Mesendoderm (in vitro differentiated cells): Measurements from ENCODE around the gene PRRC1.

Source experiments
- DNase-seq: peaks from one replicate; pipeline ENCODE4 v3.0.0; 2013
- H2AK5ac ChIP-seq: 2 replicates; pipeline ENCODE4 v1.6.1; 2013; ENCODE audit warnings: low read length, inconsistent platforms
- H2BK120ac ChIP-seq: 2 replicates; pipeline ENCODE4 v1.6.1; 2013; ENCODE audit warnings: low read depth, mild to moderate bottlenecking, low read length, moderate library complexity, mixed read lengths
- H2BK15ac ChIP-seq: replicated peaks from 2 replicates; pipeline ENCODE4 v1.6.1; 2013; ENCODE audit warnings: low read depth, mild to moderate bottlenecking, moderate library complexity
- H2BK5ac ChIP-seq: 2 replicates; pipeline ENCODE4 v1.6.1; 2013; ENCODE audit warnings: low read length, inconsistent platforms
- H3K18ac ChIP-seq: 2 replicates; pipeline ENCODE4 v1.6.1; 2013; ENCODE audit warnings: mild to moderate bottlenecking, low read length, mixed read lengths
- H3K23ac ChIP-seq: one replicate; pipeline ENCODE4 v1.6.1; 2013; ENCODE audit warnings: low read length
- H3K27ac ChIP-seq: 2 replicates; pipeline ENCODE4 v1.5.1; 2013; ENCODE audit warnings: low read depth, mild to moderate bottlenecking, inconsistent platforms, low read length, moderate library complexity
- H3K27me3 ChIP-seq: 2 replicates; pipeline ENCODE4 v1.6.1; 2013; ENCODE audit warnings: low read length, control low read depth, mild to moderate bottlenecking, inconsistent platforms; ENCODE audit not compliant: insufficient read depth, poor library complexity
- H3K36me3 ChIP-seq: 2 replicates; pipeline ENCODE4 v1.6.1; 2013; ENCODE audit warnings: low read length, inconsistent platforms; ENCODE audit not compliant: control insufficient read depth, insufficient read depth
- H3K4ac ChIP-seq: one replicate; pipeline ENCODE4 v1.6.1; 2013; ENCODE audit warnings: low read depth, mild to moderate bottlenecking, low read length, moderate library complexity
- H3K4me1 ChIP-seq: 2 replicates; pipeline ENCODE4 v1.6.1; 2013; ENCODE audit warnings: low read depth, low read length, inconsistent platforms; ENCODE audit not compliant: control insufficient read depth
- H3K4me2 ChIP-seq: 2 replicates; pipeline ENCODE4 v1.6.1; 2013; ENCODE audit warnings: low read length
- H3K4me3 ChIP-seq: 2 replicates; pipeline ENCODE4 v1.5.1; 2013; ENCODE audit warnings: mild to moderate bottlenecking, low read length
- H3K56ac ChIP-seq: one replicate; pipeline ENCODE4 v1.6.1; 2013; ENCODE audit warnings: low read length
- H3K79me1 ChIP-seq: 2 replicates; pipeline ENCODE4 v1.6.1; 2013; ENCODE audit warnings: low read length, inconsistent platforms
- H3K79me2 ChIP-seq: 2 replicates; pipeline ENCODE4 v1.6.1; 2013; ENCODE audit warnings: mild to moderate bottlenecking, low read length; ENCODE audit not compliant: control insufficient read depth, insufficient read depth
- H3K9ac ChIP-seq: 2 replicates; pipeline ENCODE4 v1.6.1; 2013; ENCODE audit warnings: low read length, inconsistent platforms
- H4K5ac ChIP-seq: one replicate; pipeline ENCODE4 v1.6.1; 2013; ENCODE audit warnings: low read length
- H4K8ac ChIP-seq: one replicate; pipeline ENCODE4 v1.6.1; 2013; ENCODE audit warnings: low read depth, mild to moderate bottlenecking, control low read depth, low read length, moderate library complexity
- WGBS: extraction: QIAGEN DNeasy Blood & Tissue Kit; methylation state at CpG from one replicate; pipeline ENCODE4 v1.1.7; 2013; ENCODE audit warnings: low lambda C conversion rate, missing lambda C conversion rate; ENCODE audit not compliant: insufficient coverage; ENCODE audit errors: extremely low coverage; 5-methylcytosine and 5-hydroxymethylcytosine counted together

The PRRC1 gene

GRCh38 chr5:127571314-127572131 lies 54.1 kb downstream of the PRRC1 start:
- no peak overlapping the region for H3K23ac ChIP-seq
- no peaks in the 10 kb centered on the region for H3K4me1 ChIP-seq
- H2BK15ac ChIP-seq, result no peak overlapping the region
- no peak for DNase-seq
- H2AK5ac ChIP-seq, result no peak overlapping the region
- no peak overlapping the region for H3K4ac ChIP-seq
- H3K79me2 ChIP-seq, result no peaks in the 10 kb centered on the region
- no peaks in the 10 kb centered on the region for H3K27me3 ChIP-seq
- H3K4me3 ChIP-seq, result no peak overlapping the region
- H2BK120ac ChIP-seq, result no peak overlapping the region
- H3K27ac ChIP-seq, result no peak overlapping the region
- H3K36me3 ChIP-seq, result no peaks in the 10 kb centered on the region
- no peak overlapping the region for H3K56ac ChIP-seq
- no peak overlapping the region for H3K4me2 ChIP-seq
- H2BK5ac ChIP-seq, result no peak overlapping the region
- no peaks in the 10 kb centered on the region for H3K79me1 ChIP-seq
- H4K8ac ChIP-seq, result no peak overlapping the region
- H3K9ac ChIP-seq, result no peak overlapping the region
- H4K5ac ChIP-seq, result no peak overlapping the region
- H3K18ac ChIP-seq, result no peak overlapping the region
- WGBS, result no CpG with 5 or more reads among the region's 3 CpGs

- no peak overlapping the region for H4K5ac ChIP-seq
- H3K36me3 ChIP-seq, result no peaks in the 10 kb centered on the region
- WGBS, result no CpG with 5 or more reads among the region's 2 CpGs
- no peak overlapping the region for H2BK15ac ChIP-seq
- no peak overlapping the region for H4K8ac ChIP-seq
- peak; percentile 19 for DNase-seq
- no peak overlapping the region for H3K56ac ChIP-seq
- H3K18ac ChIP-seq, result no peak overlapping the region
- H3K79me2 ChIP-seq, result no peaks in the 10 kb centered on the region
- no peak overlapping the region for H3K9ac ChIP-seq
- H3K4me1 ChIP-seq, result no peaks in the 10 kb centered on the region
- no peak overlapping the region for H2BK120ac ChIP-seq
- H3K27ac ChIP-seq, result no peak overlapping the region
- H3K27me3 ChIP-seq, result no peaks in the 10 kb centered on the region
- H3K4ac ChIP-seq, result no peak overlapping the region
- H2AK5ac ChIP-seq, result no peak overlapping the region
- no peaks in the 10 kb centered on the region for H3K79me1 ChIP-seq
- H3K23ac ChIP-seq, result no peak overlapping the region
- H2BK5ac ChIP-seq, result no peak overlapping the region
- H3K4me2 ChIP-seq, result no peak overlapping the region
- H3K4me3 ChIP-seq, result no peak overlapping the region
Measured at GRCh38 chr5:127572930-127573329, 55.5 kb downstream of the PRRC1 start.

DNA sequence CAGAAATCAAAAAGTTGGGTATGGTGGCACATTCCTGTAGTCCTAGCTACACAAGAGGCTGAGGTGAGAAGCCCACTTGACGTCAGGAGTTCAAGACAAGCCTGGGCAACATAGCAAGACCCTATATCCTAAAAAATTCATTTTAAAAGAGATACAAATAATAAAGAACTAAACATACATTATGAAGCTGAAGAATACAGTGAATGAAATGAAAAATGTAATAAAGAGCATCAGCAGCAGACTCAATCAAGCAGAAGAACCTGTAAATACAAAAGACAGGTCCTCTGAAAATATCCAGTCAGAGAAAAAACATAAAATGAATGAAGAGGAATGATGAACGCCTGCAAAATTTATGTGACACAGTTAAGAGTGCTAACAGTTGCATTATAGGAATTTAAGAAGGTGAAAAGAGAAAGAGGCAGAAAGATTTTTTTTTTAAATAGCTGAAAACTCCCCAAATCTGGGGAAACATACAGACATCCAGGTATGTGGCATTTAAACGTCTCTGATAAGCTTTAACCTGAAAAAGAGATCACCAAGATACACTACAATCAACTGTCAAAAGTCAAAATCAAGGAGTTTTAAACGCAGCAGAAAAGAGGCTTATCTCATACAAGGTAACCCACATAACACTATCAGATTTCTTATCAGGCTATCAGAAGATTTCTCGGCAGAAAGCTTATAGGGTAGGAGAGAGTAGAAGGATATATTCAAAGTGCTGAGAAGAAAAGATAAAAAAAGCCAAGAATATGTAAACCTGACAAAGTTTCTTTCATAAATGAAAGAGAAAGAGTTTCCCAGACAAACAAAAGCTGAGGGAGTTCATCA lies 57.6 kb downstream of the PRRC1 start:
- Histone ChIP-seq H4K8ac (no peak overlapping the region), H2BK15ac (no peak overlapping the region), H3K79me2 (no peaks in the 10 kb centered on the region), H3K18ac (no peak overlapping the region), H3K4me1 (no peaks in the 10 kb centered on the region), H3K79me1 (no peaks in the 10 kb centered on the region), H3K56ac (no peak overlapping the region), H3K23ac (no peak overlapping the region), H3K4ac (no peak overlapping the region), H2AK5ac (no peak overlapping the region), H4K5ac (no peak overlapping the region), H2BK5ac (no peak overlapping the region), H3K36me3 (no peaks in the 10 kb centered on the region), H3K4me2 (no peak overlapping the region), H2BK120ac (no peak overlapping the region), H3K27ac (no peak overlapping the region), H3K4me3 (no peak overlapping the region), H3K27me3 (no peaks in the 10 kb centered on the region), H3K9ac (no peak overlapping the region)
- WGBS, result no CpG with 5 or more reads among the region's 5 CpGs
- DNase-seq, result peak; percentile 36

- Histone ChIP-seq H2BK5ac (no peak overlapping the region), H3K4me3 (no peak overlapping the region), H2BK120ac (no peak overlapping the region), H3K56ac (no peak overlapping the region), H3K27me3 (no peaks in the 10 kb centered on the region), H2BK15ac (no peak overlapping the region), H3K23ac (no peak overlapping the region), H3K4me1 (no peaks in the 10 kb centered on the region), H3K9ac (no peak overlapping the region), H3K36me3 (no peaks in the 10 kb centered on the region), H3K18ac (no peak overlapping the region), H3K79me2 (no peaks in the 10 kb centered on the region), H3K4me2 (no peak overlapping the region), H4K8ac (no peak overlapping the region), H3K79me1 (no peaks in the 10 kb centered on the region), H3K4ac (no peak overlapping the region), H4K5ac (no peak overlapping the region), H2AK5ac (no peak overlapping the region), H3K27ac (no peak overlapping the region)
- no peak for DNase-seq
- no CpG with 5 or more reads among the region's 1 CpG for WGBS
Measured at GRCh38 chr5:127577458-127577857, 60.0 kb downstream of the PRRC1 start.

DNA sequence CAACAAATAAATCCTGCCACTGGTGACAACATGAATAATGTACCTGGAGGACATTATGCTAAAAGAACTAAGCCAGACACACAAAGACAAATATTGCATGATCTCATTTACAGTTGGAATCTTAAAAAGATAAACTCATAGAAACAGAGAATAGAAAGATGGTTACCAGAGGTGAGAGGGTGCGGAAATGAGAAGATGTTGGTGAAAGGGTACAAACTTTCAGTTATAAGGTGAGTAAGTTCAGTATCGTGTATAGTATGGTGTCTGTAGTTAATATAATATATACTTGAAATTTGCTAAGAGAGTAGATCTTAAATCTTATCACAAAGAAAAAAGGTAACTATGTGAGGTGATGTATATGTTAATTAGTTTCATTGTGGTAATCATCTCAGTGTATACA lies 63.3 kb downstream of the PRRC1 start:
- Histone ChIP-seq H2BK5ac (no peak overlapping the region), H3K79me1 (no peaks in the 10 kb centered on the region), H3K4me3 (no peak overlapping the region), H2AK5ac (no peak overlapping the region), H3K23ac (no peak overlapping the region), H3K79me2 (no peaks in the 10 kb centered on the region), H3K18ac (no peak overlapping the region), H3K36me3 (no peaks in the 10 kb centered on the region), H3K27me3 (no peaks in the 10 kb centered on the region), H2BK15ac (no peak overlapping the region), H4K8ac (no peak overlapping the region), H2BK120ac (no peak overlapping the region), H3K4me2 (no peak overlapping the region), H3K9ac (no peak overlapping the region), H3K27ac (no peak overlapping the region), H3K4ac (no peak overlapping the region), H3K4me1 (no peaks in the 10 kb centered on the region), H4K5ac (no peak overlapping the region), H3K56ac (no peak overlapping the region)
- no peak for DNase-seq
- WGBS, result 100% methylated on average over 1 of the region's 2 CpGs
